Ascending aorta (tissue), 2 donors: ENCODE results near the gene CPNE7. TPM values are rescaled to one million over a fixed set of nuclear protein-coding genes. Genes with fewer than 3 reads are reported as not detected.

Source experiments
- DNase-seq, 2 donors: peaks; one replicate each; pipeline ENCODE4 v3.0.0-alpha.2; 2019; ENCODE audit warnings: low spot score in 2 of 2
- H3K27ac ChIP-seq, 2 donors: fragments of 200-600 bp; sonication (generic); one replicate each; pipeline ENCODE4 v1.5.1; 2016 to 2017; ENCODE audit warnings: mild to moderate bottlenecking in 1 of 2
- H3K27me3 ChIP-seq: fragments of 200-600 bp; sonication (generic); one replicate; pipeline ENCODE4 v1.5.1; 2017
- H3K36me3 ChIP-seq, 2 donors: fragments of 200-600 bp; sonication (generic); one replicate each; pipeline ENCODE4 v1.5.1; 2016
- H3K4me1 ChIP-seq, 2 donors: fragments of 200-600 bp; sonication (generic); one replicate each; pipeline ENCODE4 v1.5.1; 2016 to 2017; ENCODE audit warnings: mild to moderate bottlenecking in 1 of 2
- H3K4me3 ChIP-seq, 2 donors: fragments of 200-600 bp; sonication (generic); one replicate each; pipeline ENCODE4 v1.5.1; 2016 to 2017; ENCODE audit warnings: mild to moderate bottlenecking in 1 of 2
- H3K9me3 ChIP-seq, 2 donors: fragments of 200-600 bp; sonication (generic); one replicate each; pipeline ENCODE4 v1.5.1; 2016
- CTCF ChIP-seq, 3 experiments: fragments of 200-600 bp in 2 of 3; fragments of 450-650 bp in 1 of 3; sonication (generic) in 2 of 3; IDR thresholded peaks; one replicate each; pipeline ENCODE4 v1.5.1; 2016 to 2019; ENCODE audit warnings: antibody characterized with exemption in 3 of 3, mild to moderate bottlenecking in 1 of 3, moderate library complexity in 1 of 3
- intact Hi-C: fragments of 100-400 bp; cut with DNase I; formaldehyde crosslinking; loops from one replicate; pipeline ENCODE4 v1.15.1; 2023
- total RNA-seq: library from RNA; depleted of rRNA; stranded (reverse); fragments of >200 nt; gene quantifications from one replicate; pipeline ENCODE4 v1.1.0, GENCODE V29; 2016

CPNE7 gene
- total RNA-seq, 1 donor from 2014 or later, result not detected

GRCh38 chr16:89536371-89536770 lies 39.2 kb upstream of the CPNE7 start:
- Histone ChIP-seq H3K36me3 (peaks cover 67 to 81% of the 10 kb centered on the region in 2 donors), H3K9me3 (no peaks in the 10 kb centered on the region), H3K4me3 (no peak overlapping the region), H3K27me3 (no peaks in the 10 kb centered on the region), H3K4me1 (no peaks in the 10 kb centered on the region), H3K27ac (no peak overlapping the region)
- TF ChIP-seq CTCF (IDR thresholded peaks at IDR 0.05), result no peak
- intact Hi-C loops, result no loop called here
- DNase-seq, result no peak

- Histone ChIP-seq H3K27me3 (no peaks in the 10 kb centered on the region), H3K9me3 (no peaks in the 10 kb centered on the region), H3K27ac (no peak overlapping the region), H3K4me3 (no peak overlapping the region), H3K4me1 (no peaks in the 10 kb centered on the region), H3K36me3 (peaks cover 64 to 81% of the 10 kb centered on the region in 2 donors)
- no peak for TF ChIP-seq CTCF (IDR thresholded peaks at IDR 0.05)
- intact Hi-C loops, result no loop called here
- DNase-seq, result no peak
These were observed 38.5 kb upstream of the CPNE7 start for GRCh38 chr16:89536886-89537548.

- Histone ChIP-seq H3K4me1 (no peaks in the 10 kb centered on the region), H3K4me3 (no peak overlapping the region), H3K27ac (no peak overlapping the region), H3K9me3 (no peaks in the 10 kb centered on the region), H3K27me3 (no peaks in the 10 kb centered on the region), H3K36me3 (peaks cover 59 to 77% of the 10 kb centered on the region in 2 donors)
- intact Hi-C loops, result no loop called here
- no peak for DNase-seq
- no peak for TF ChIP-seq CTCF (IDR thresholded peaks at IDR 0.05)
These were observed 38.0 kb upstream of the CPNE7 start for GRCh38 chr16:89537549-89537925.

GRCh38 chr16:89538286-89538685 lies 37.3 kb upstream of the CPNE7 start:
- intact Hi-C loops, result no loop called here
- Histone ChIP-seq H3K9me3 (no peaks in the 10 kb centered on the region), H3K36me3 (peaks cover 52 to 70% of the 10 kb centered on the region in 2 donors), H3K27ac (no peak overlapping the region), H3K4me1 (no peaks in the 10 kb centered on the region), H3K27me3 (no peaks in the 10 kb centered on the region), H3K4me3 (no peak overlapping the region)
- TF ChIP-seq CTCF (IDR thresholded peaks at IDR 0.05), result no peak
- DNase-seq, result no peak

GRCh38 chr16:89540557-89540956 lies 35.0 kb upstream of the CPNE7 start:
- H3K4me1 ChIP-seq, result no peaks in the 10 kb centered on the region
- DNase-seq, result no peak
- intact Hi-C loops, result no loop called here
- no peaks in the 10 kb centered on the region for H3K9me3 ChIP-seq
- TF ChIP-seq CTCF (IDR thresholded peaks at IDR 0.05), result no peak
- H3K27me3 ChIP-seq, result no peaks in the 10 kb centered on the region
- H3K36me3 ChIP-seq, result peaks cover 51 to 66% of the 10 kb centered on the region in 2 donors
- no peak overlapping the region for H3K27ac ChIP-seq
- H3K4me3 ChIP-seq, result no peak overlapping the region

GRCh38 chr16:89541792-89542191 lies 33.8 kb upstream of the CPNE7 start:
- Histone ChIP-seq H3K4me1 (no peaks in the 10 kb centered on the region), H3K36me3 (peaks cover 57 to 74% of the 10 kb centered on the region in 2 donors), H3K27ac (no peak overlapping the region), H3K27me3 (no peaks in the 10 kb centered on the region), H3K9me3 (no peaks in the 10 kb centered on the region), H3K4me3 (no peak overlapping the region)
- no peak for TF ChIP-seq CTCF (IDR thresholded peaks at IDR 0.05)
- no peak for DNase-seq
- intact Hi-C loops, result no loop called here
